ENCODE data around the gene REXO5. TPM values are rescaled to one million over a fixed set of nuclear protein-coding genes. Genes with fewer than 3 reads are reported as not detected.
A peak's percentile ranks its signal among the peaks of the same experiment; 100 is the strongest.

REXO5 gene
- total RNA-seq, 2 experiments from 2014 or later, result 18.7 to 24.7 TPM

- H3K27ac Mint-ChIP-seq, result no peak overlapping the region
- H3K27me3 Mint-ChIP-seq, result no peaks in the 10 kb centered on the region
- no peaks in the 10 kb centered on the region for H3K9me3 Mint-ChIP-seq (ENCODE audit: low read depth)
- ATAC-seq (no peak), DNase-seq (no peak)
- no peak overlapping the region for H3K4me3 Mint-ChIP-seq
- CTCF ChIA-PET, result interaction anchor here (1.6 kb wide), 1 partner anchor 10 kb away, joined by 3 read pairs; the partner anchor contains the start of genes DCUN1D3 and LYRM1
- peaks cover 67% of the 10 kb centered on the region for H3K36me3 Mint-ChIP-seq
- H3K4me1 Mint-ChIP-seq, result peaks cover 45% of the 10 kb centered on the region
These were observed 83.4 kb downstream of the REXO5 start for GRCh38 chr16:20889625-20890275.

GRCh38 chr16:20894388-20894787 lies 88.1 kb downstream of the REXO5 start:
- ATAC-seq (no peak), DNase-seq (no peak)
- peaks cover 59% of the 10 kb centered on the region for H3K4me1 Mint-ChIP-seq
- no peaks in the 10 kb centered on the region for H3K27me3 Mint-ChIP-seq
- no peak overlapping the region for H3K27ac Mint-ChIP-seq
- peaks cover 59% of the 10 kb centered on the region for H3K36me3 Mint-ChIP-seq
- CTCF ChIA-PET, result interaction anchor here (1.3 to 1.6 kb wide), 2 partner anchors 26 to 37 kb away, joined by 3 read pairs; no protein-coding TSS in a partner anchor
- H3K9me3 Mint-ChIP-seq (ENCODE audit: low read depth), result no peaks in the 10 kb centered on the region
- no peak overlapping the region for H3K4me3 Mint-ChIP-seq

GRCh38 chr16:20897253-20897897 lies 91.0 kb downstream of the REXO5 start:
- Mint-ChIP-seq H3K9me3 (ENCODE audit: low read depth) (no peaks in the 10 kb centered on the region), H3K4me1 (peaks cover 59% of the 10 kb centered on the region), H3K27ac (peak overlapping the region; percentile 37), H3K4me3 (peak overlapping the region; percentile 97), H3K36me3 (peaks cover 55% of the 10 kb centered on the region), H3K27me3 (no peaks in the 10 kb centered on the region)
- CTCF ChIA-PET, result interaction anchor here (0.5 to 3.7 kb wide), 4 partner anchors 14 to 46 kb away, joined by 3 to 24 read pairs (median 3); no protein-coding TSS in a partner anchor
- ATAC-seq (no peak), DNase-seq (no peak)

GRCh38 chr16:20897922-20898321 lies 91.6 kb downstream of the REXO5 start:
- DNase-seq (no peak), ATAC-seq (no peak)
- CTCF ChIA-PET, result interaction anchor here (0.5 to 3.7 kb wide), 4 partner anchors 14 to 46 kb away, joined by 3 to 24 read pairs (median 3); no protein-coding TSS in a partner anchor
- Mint-ChIP-seq H3K4me1 (peaks cover 60% of the 10 kb centered on the region), H3K27ac (peak overlapping the region; percentile 37), H3K36me3 (peaks cover 55% of the 10 kb centered on the region), H3K4me3 (peak overlapping the region; percentile 97), H3K27me3 (no peaks in the 10 kb centered on the region), H3K9me3 (ENCODE audit: low read depth) (no peaks in the 10 kb centered on the region)

DNA sequence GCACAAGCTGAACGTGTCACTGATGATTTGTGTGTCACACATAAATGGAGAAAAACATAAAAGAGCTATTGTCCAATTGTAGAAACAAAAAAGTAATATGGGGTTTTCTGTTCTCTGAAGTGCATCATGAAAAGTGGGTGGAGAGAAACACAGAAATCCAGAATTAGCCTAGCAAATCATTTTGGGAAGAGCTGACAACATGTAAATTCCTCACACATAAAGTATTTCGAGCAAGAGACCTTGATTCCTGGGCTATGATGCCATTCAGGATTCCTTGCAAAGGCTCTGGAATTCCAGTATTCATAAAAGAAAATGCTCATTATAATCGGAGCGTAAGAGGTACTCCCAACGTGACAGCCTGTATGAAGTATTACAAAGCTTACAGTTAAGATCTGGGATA lies 92.7 kb downstream of the REXO5 start:
- Mint-ChIP-seq H3K4me1 (peaks cover 66% of the 10 kb centered on the region), H3K27me3 (no peaks in the 10 kb centered on the region), H3K27ac (peak overlapping the region; percentile 99), H3K9me3 (ENCODE audit: low read depth) (no peaks in the 10 kb centered on the region), H3K36me3 (peaks cover 57% of the 10 kb centered on the region), H3K4me3 (peak overlapping the region; percentile 97)
- CTCF ChIA-PET, result interaction anchor here (0.8 to 3.7 kb wide), 6 partner anchors 11 to 92 kb away, joined by 3 to 24 read pairs (median 8); no protein-coding TSS in a partner anchor
- DNase-seq (no peak), ATAC-seq (no peak)

Other genes with a start within 250 kb of the REXO5 start
- under 1 TPM in 1 of 2 experiments, not detected in 1; 0.49 TPM for gene ACSM2B, start 230.2 kb upstream of the REXO5 start, total RNA-seq
- gene ACSM1, start 108.8 kb upstream of the REXO5 start, total RNA-seq, result not detected
- gene THUMPD1, start 64.7 kb upstream of the REXO5 start, total RNA-seq, result 10 to 100 TPM; 38.5 to 43.7 TPM
- 10 to 100 TPM in 1 of 2 experiments, 1 to 10 TPM in 1; 9.4 to 10.1 TPM for gene ACSM3, start 42.5 kb upstream of the REXO5 start, total RNA-seq
- gene ERI2, start 55 bp upstream of the REXO5 start, total RNA-seq, result 10 to 100 TPM; 20.1 to 21.6 TPM
- 10 to 100 TPM; 18.1 to 24.4 TPM for gene DCUN1D3, start 93.8 kb downstream of the REXO5 start, total RNA-seq
- 10 to 100 TPM; 38.6 to 47.7 TPM for gene LYRM1, start 94.2 kb downstream of the REXO5 start, total RNA-seq